HepG2 (cell line): Measurements from ENCODE around the gene SLC2A5. TPM values are rescaled to one million over a fixed set of nuclear protein-coding genes. Genes with fewer than 3 reads are reported as not detected.

ENCODE experiments used
- ARID5B ChIP-seq: IDR thresholded peaks from 2 replicates; pipeline ENCODE4 v1.4.0; 2020; ENCODE audit warnings: mild to moderate bottlenecking, missing genetic modification reagents
- FOXK1 ChIP-seq: sonication (generic); formaldehyde crosslinking; IDR thresholded peaks from 2 replicates; pipeline ENCODE4 v1.4.0; 2020; ENCODE audit warnings: low read depth, missing genetic modification reagents, borderline replicate concordance
- HINFP ChIP-seq: sonication (generic); formaldehyde crosslinking; IDR thresholded peaks from 2 replicates; pipeline ENCODE4 v1.4.0; 2020; ENCODE audit warnings: low read depth, mild to moderate bottlenecking, missing genetic modification reagents
- MTA1 ChIP-seq: sonication (generic); formaldehyde crosslinking; IDR thresholded peaks from 2 replicates; pipeline ENCODE4 v1.4.0; 2020; ENCODE audit warnings: missing genetic modification reagents, mild to moderate bottlenecking, borderline replicate concordance
- RARA ChIP-seq: IDR thresholded peaks from 2 replicates; pipeline ENCODE4 v1.6.1; 2016; ENCODE audit warnings: missing genetic modification reagents, missing compliant biosample characterization
- THAP7 ChIP-seq: sonication (generic); formaldehyde crosslinking; IDR thresholded peaks from 2 replicates; pipeline ENCODE4 v1.8.1; 2023; ENCODE audit warnings: mild to moderate bottlenecking, missing genetic modification reagents
- THAP9 ChIP-seq: sonication (generic); formaldehyde crosslinking; IDR thresholded peaks from 2 replicates; pipeline ENCODE4; 2020; ENCODE audit warnings: missing genetic modification reagents, mild to moderate bottlenecking, borderline replicate concordance
- ZNF296 ChIP-seq: sonication (generic); formaldehyde crosslinking; conservative IDR thresholded peaks from 2 replicates; pipeline ENCODE4 v1.5.0; 2020; ENCODE audit warnings: mild to moderate bottlenecking, missing genetic modification reagents
- ZNF3 ChIP-seq: IDR thresholded peaks from 2 replicates; pipeline ENCODE4 v1.7.0; 2017; ENCODE audit warnings: inconsistent platforms
- ZNF318 ChIP-seq: sonication (generic); formaldehyde crosslinking; IDR thresholded peaks from 2 replicates; pipeline ENCODE4 v1.4.0; 2020; ENCODE audit warnings: mild to moderate bottlenecking, missing genetic modification reagents
- ZNF629 ChIP-seq: sonication (generic); formaldehyde crosslinking; conservative IDR thresholded peaks from 2 replicates; pipeline ENCODE4 v1.5.0; 2020; ENCODE audit warnings: missing genetic modification reagents
- ZNF75D ChIP-seq: sonication (generic); formaldehyde crosslinking; IDR thresholded peaks from 2 replicates; pipeline ENCODE4 v1.8.1; 2023; ENCODE audit warnings: missing genetic modification reagents, mild to moderate bottlenecking, borderline replicate concordance
- polyA plus RNA-seq, 8 experiments: library from polyadenylated mRNA; depleted of rRNA in 3 of 8; stranded (reverse) in 7 of 8; unstranded in 1 of 8; fragments of >200 nt; fragmentation: Illumina TruSeq in 4 of 8; extraction: Trizol in 4 of 8; gene quantifications; 2 replicates each; pipeline versions ENCODE4 v1.2.1 to v1.2.3, GENCODE V29; 2011 to 2016; ENCODE audit warnings: low read depth in 4 of 8, missing spikeins in 1 of 8, mixed read lengths in 1 of 8; ENCODE audit not compliant: insufficient read depth in 1 of 8
- total RNA-seq, 5 experiments: library from RNA; depleted of rRNA; stranded (reverse); fragments of >200 nt; fragmentation: Illumina TruSeq; extraction: Trizol; gene quantifications; 2 replicates each; pipeline ENCODE4 v1.2.3, GENCODE V29; 2016; ENCODE audit warnings: low read depth in 1 of 5

SLC2A5 gene
- total and polyA plus RNA-seq, 2 of the 13 experiments (the other 11 are each of a cell fraction or from before 2014, with no cell fraction given) = 0.04 to 0.54 TPM

GRCh38 chr1:8989821-8990220, 79.6 kb downstream of the SLC2A5 start (continued):
- TF ChIP-seq HINFP (CRISPR knock-in tag) = no peak
- no peak for TF ChIP-seq ZNF3
- peak; percentile 41; the same call in 1 of the 2 replicates for TF ChIP-seq RARA (CRISPR knock-in tag)
- no peak for TF ChIP-seq ZNF75D (CRISPR knock-in tag)
- no peak for TF ChIP-seq ZNF629 (CRISPR knock-in tag)
- no peak for TF ChIP-seq ZNF318 (CRISPR knock-in tag)
- 0 out of 2 replicates have a peak, but pooled peaks have one; percentile 17 for TF ChIP-seq MTA1 (CRISPR knock-in tag)
- no peak for TF ChIP-seq THAP9 (CRISPR knock-in tag)
- no peak for TF ChIP-seq THAP7 (CRISPR knock-in tag)
- peak; percentile 54 for TF ChIP-seq ARID5B (CRISPR knock-in tag)
- TF ChIP-seq ZNF296 (CRISPR knock-in tag) = no peak
- TF ChIP-seq FOXK1 = no peak
